ENCODE results near the gene DAP3.

DAP3 gene

DNA sequence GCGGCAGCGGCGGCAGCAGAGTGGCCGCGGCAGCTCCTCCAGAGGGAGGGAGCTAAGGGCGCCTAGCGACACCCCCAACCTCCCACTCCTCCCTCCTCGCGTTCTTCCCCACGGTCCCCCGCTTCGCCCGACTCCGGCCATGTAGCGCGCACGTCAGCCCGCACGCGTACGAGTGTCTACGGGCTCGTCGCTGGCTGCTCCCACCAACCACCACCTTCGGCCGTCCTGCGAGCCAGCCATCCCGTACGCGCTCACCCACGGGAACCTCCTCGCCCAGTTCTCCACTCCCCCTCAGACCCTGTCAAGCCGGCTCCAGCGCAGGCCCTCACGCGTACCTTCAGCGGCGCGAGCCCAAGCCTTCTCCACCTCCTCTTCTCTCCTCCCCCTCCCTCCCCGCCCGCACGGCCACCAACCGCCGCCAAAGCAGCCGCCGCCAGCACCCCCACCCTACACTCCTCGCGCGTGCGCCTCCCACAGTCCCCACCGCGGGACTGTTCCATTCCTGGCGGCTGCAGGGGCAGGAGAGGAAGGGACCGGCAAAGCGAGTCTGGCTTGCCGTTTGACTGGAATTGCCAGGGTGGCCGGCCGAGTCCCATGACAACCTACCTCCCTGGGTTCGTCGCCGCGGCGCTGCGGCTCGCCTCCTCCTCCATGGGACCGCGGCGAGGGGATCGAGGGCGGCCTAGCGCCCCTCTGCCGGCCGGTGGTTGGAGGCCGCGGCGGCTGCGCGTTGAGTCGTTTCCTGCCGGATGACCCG, 389 bp upstream of the DAP3 start, which contains the start of gene YY1AP1 (continued):
- TF ChIP-seq ZNF146 (tag by site-specific recombination; IDR thresholded peaks at IDR 0.05) (no peak), ZNF211 (tag by site-specific recombination; IDR thresholded peaks at IDR 0.05; ENCODE audit: low read depth) (no peak), ZFP41 (tag by site-specific recombination; IDR thresholded peaks at IDR 0.05; ENCODE audit: borderline replicate concordance) (no peak), ZNF423 (tag by site-specific recombination; IDR thresholded peaks at IDR 0.05) (0 out of 2 replicates have a peak, but pooled peaks have one; percentile 56), ZNF621 (tag by site-specific recombination; IDR thresholded peaks at IDR 0.05) (no peak), ZNF843 (tag by site-specific recombination; IDR thresholded peaks at IDR 0.05) (peak; percentile 9), ZBTB8A (tag by site-specific recombination; IDR thresholded peaks at IDR 0.05) (peak; percentile 51; the same call in 1 of the 2 replicates), SCRT2 (tag by site-specific recombination; IDR thresholded peaks at IDR 0.05) (no peak), ZBTB17 (tag by site-specific recombination; IDR thresholded peaks at IDR 0.05) (peak; percentile 79), ZNF701 (tag by site-specific recombination; IDR thresholded peaks at IDR 0.05) (no peak), RBAK (tag by site-specific recombination; IDR thresholded peaks at IDR 0.05) (no peak), ZNF654 (tag by site-specific recombination; IDR thresholded peaks at IDR 0.05; ENCODE audit: low read depth) (no peak), ZNF404 (tag by site-specific recombination; IDR thresholded peaks at IDR 0.05) (no peak), ZNF670 (tag by site-specific recombination; IDR thresholded peaks at IDR 0.05; ENCODE audit: low read depth) (no peak), ZNF221 (tag by site-specific recombination; IDR thresholded peaks at IDR 0.05; ENCODE audit: borderline replicate concordance) (no peak), ZNF768 (tag by site-specific recombination; IDR thresholded peaks at IDR 0.05) (no peak; the same call in 1 of the 2 replicates), ZNF324 (tag by site-specific recombination; IDR thresholded peaks at IDR 0.05) (peak; percentile 89)
- TF ChIP-seq, protein P1, sequence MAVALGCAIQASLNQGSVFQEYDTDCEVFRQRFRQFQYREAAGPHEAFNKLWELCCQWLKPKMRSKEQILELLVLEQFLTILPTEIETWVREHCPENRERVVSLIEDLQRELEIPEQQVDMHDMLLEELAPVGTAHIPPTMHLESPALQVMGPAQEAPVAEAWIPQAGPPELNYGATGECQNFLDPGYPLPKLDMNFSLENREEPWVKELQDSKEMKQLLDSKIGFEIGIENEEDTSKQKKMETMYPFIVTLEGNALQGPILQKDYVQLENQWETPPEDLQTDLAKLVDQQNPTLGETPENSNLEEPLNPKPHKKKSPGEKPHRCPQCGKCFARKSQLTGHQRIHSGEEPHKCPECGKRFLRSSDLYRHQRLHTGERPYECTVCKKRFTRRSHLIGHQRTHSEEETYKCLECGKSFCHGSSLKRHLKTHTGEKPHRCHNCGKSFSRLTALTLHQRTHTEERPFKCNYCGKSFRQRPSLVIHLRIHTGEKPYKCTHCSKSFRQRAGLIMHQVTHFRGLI (tag by site-specific recombination; IDR thresholded peaks at IDR 0.05), result peak; percentile 36; the same call in 1 of the 2 replicates
- TF ChIP-seq, protein P2, sequence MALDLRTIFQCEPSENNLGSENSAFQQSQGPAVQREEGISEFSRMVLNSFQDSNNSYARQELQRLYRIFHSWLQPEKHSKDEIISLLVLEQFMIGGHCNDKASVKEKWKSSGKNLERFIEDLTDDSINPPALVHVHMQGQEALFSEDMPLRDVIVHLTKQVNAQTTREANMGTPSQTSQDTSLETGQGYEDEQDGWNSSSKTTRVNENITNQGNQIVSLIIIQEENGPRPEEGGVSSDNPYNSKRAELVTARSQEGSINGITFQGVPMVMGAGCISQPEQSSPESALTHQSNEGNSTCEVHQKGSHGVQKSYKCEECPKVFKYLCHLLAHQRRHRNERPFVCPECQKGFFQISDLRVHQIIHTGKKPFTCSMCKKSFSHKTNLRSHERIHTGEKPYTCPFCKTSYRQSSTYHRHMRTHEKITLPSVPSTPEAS (tag by site-specific recombination; IDR thresholded peaks at IDR 0.05), result peak; percentile 7; the same call in 1 of the 2 replicates
- TF ChIP-seq, protein P3, sequence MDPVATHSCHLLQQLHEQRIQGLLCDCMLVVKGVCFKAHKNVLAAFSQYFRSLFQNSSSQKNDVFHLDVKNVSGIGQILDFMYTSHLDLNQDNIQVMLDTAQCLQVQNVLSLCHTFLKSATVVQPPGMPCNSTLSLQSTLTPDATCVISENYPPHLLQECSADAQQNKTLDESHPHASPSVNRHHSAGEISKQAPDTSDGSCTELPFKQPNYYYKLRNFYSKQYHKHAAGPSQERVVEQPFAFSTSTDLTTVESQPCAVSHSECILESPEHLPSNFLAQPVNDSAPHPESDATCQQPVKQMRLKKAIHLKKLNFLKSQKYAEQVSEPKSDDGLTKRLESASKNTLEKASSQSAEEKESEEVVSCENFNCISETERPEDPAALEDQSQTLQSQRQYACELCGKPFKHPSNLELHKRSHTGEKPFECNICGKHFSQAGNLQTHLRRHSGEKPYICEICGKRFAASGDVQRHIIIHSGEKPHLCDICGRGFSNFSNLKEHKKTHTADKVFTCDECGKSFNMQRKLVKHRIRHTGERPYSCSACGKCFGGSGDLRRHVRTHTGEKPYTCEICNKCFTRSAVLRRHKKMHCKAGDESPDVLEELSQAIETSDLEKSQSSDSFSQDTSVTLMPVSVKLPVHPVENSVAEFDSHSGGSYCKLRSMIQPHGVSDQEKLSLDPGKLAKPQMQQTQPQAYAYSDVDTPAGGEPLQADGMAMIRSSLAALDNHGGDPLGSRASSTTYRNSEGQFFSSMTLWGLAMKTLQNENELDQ (tag by site-specific recombination; IDR thresholded peaks at IDR 0.05; ENCODE audit: low read depth), result no peak
- TF ChIP-seq, protein P4, sequence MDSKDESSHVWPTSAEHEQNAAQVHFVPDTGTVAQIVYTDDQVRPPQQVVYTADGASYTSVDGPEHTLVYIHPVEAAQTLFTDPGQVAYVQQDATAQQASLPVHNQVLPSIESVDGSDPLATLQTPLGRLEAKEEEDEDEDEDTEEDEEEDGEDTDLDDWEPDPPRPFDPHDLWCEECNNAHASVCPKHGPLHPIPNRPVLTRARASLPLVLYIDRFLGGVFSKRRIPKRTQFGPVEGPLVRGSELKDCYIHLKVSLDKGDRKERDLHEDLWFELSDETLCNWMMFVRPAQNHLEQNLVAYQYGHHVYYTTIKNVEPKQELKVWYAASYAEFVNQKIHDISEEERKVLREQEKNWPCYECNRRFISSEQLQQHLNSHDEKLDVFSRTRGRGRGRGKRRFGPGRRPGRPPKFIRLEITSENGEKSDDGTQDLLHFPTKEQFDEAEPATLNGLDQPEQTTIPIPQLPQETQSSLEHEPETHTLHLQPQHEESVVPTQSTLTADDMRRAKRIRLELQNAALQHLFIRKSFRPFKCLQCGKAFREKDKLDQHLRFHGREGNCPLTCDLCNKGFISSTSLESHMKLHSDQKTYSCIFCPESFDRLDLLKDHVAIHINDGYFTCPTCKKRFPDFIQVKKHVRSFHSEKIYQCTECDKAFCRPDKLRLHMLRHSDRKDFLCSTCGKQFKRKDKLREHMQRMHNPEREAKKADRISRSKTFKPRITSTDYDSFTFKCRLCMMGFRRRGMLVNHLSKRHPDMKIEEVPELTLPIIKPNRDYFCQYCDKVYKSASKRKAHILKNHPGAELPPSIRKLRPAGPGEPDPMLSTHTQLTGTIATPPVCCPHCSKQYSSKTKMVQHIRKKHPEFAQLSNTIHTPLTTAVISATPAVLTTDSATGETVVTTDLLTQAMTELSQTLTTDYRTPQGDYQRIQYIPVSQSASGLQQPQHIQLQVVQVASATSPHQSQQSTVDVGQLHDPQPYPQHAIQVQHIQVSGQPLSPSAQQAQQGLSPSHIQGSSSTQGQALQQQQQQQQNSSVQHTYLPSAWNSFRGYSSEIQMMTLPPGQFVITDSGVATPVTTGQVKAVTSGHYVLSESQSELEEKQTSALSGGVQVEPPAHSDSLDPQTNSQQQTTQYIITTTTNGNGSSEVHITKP (tag by site-specific recombination; IDR thresholded peaks at IDR 0.05), result peak; percentile 100
- TF ChIP-seq, protein P5, sequence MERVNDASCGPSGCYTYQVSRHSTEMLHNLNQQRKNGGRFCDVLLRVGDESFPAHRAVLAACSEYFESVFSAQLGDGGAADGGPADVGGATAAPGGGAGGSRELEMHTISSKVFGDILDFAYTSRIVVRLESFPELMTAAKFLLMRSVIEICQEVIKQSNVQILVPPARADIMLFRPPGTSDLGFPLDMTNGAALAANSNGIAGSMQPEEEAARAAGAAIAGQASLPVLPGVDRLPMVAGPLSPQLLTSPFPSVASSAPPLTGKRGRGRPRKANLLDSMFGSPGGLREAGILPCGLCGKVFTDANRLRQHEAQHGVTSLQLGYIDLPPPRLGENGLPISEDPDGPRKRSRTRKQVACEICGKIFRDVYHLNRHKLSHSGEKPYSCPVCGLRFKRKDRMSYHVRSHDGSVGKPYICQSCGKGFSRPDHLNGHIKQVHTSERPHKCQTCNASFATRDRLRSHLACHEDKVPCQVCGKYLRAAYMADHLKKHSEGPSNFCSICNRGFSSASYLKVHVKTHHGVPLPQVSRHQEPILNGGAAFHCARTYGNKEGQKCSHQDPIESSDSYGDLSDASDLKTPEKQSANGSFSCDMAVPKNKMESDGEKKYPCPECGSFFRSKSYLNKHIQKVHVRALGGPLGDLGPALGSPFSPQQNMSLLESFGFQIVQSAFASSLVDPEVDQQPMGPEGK (tag by site-specific recombination; IDR thresholded peaks at IDR 0.05), result peak; percentile 95
- TF ChIP-seq, protein P6, sequence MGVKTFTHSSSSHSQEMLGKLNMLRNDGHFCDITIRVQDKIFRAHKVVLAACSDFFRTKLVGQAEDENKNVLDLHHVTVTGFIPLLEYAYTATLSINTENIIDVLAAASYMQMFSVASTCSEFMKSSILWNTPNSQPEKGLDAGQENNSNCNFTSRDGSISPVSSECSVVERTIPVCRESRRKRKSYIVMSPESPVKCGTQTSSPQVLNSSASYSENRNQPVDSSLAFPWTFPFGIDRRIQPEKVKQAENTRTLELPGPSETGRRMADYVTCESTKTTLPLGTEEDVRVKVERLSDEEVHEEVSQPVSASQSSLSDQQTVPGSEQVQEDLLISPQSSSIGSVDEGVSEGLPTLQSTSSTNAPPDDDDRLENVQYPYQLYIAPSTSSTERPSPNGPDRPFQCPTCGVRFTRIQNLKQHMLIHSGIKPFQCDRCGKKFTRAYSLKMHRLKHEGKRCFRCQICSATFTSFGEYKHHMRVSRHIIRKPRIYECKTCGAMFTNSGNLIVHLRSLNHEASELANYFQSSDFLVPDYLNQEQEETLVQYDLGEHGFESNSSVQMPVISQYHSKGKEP (tag by site-specific recombination; IDR thresholded peaks at IDR 0.05), result 0 out of 2 replicates have a peak, but pooled peaks have one; percentile 14
- TF ChIP-seq, protein P7, sequence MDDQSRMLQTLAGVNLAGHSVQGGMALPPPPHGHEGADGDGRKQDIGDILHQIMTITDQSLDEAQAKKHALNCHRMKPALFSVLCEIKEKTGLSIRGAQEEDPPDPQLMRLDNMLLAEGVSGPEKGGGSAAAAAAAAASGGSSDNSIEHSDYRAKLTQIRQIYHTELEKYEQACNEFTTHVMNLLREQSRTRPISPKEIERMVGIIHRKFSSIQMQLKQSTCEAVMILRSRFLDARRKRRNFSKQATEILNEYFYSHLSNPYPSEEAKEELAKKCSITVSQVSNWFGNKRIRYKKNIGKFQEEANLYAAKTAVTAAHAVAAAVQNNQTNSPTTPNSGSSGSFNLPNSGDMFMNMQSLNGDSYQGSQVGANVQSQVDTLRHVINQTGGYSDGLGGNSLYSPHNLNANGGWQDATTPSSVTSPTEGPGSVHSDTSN (CRISPR knock-in tag; IDR thresholded peaks at IDR 0.05), result peak; percentile 61; the same call in 1 of the 2 replicates
